T-helper 1 cell treated with Interleukin-12 subunit alpha and Interleukin-12 subunit beta and Interleukin-4 antibody, amounts not matched to agents 30 ng/mL and 1 ng/mL, for 36 hours (primary cell): ENCODE results near the gene TEX14. TPM values are rescaled to one million over a fixed set of nuclear protein-coding genes. Genes with fewer than 3 reads are reported as not detected.
"Not testable (repeated sequence)": the region's sequence is repeated elsewhere in the genome, so short reads cannot be mapped to it uniquely, and the experiment has no call there.

Source experiments
- intact Hi-C: fragments of 100-400 bp; cut with micrococcal nuclease; formaldehyde crosslinking; loops from one replicate; pipeline ENCODE4 v1.15.1; 2024
- total RNA-seq: library from RNA; stranded (reverse); gene quantifications from 2 replicates; pipeline ENCODE4 v1.2.3, GENCODE V29; 2022

The TEX14 gene
- total RNA-seq, 1 donor from 2014 or later, result 0.44 TPM

DNA sequence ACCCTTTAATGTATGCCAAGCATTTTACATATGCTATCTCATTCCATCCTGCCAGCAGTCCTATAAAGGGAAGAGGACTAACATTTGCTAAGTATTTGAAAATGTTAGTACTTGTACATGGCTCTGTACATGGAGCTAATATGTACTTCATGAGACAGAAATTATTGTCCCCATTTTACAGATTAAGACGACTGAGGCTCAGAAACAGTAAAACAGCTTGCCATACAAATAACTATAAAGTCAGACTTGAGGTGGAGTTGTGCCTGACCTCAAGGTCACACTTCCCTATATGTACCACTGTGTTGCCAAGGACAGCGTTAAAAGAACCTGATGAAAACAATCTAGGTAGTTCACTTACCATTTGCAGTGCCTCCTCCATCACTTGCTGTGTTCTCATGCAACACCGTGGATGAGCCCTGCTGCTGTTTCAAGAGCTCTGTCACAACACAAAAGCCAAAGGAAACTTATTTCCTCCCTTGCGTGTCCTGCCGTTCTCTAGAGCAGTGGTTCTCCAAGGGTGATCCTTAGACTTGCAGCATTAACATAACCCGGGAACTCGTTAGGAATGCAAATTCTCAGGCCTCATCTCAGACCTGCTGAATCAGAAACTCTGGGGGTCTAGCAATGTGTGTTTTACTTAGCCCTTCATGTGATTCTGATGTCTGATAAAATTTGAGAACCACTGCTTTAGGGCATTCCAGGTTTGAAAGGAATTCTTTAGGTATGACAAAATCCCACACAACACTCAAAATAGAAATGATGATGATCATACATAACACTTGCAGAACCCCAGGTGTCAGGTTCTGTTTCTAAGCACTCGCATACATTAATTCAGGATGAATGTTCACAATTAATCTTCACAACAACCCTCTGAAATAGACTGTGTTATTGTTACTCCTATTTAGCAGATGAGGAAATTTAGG lies 126.2 kb downstream of the TEX14 start:
- intact Hi-C loops, result no loop called here

- intact Hi-C loops, result no loop called here
Measured at GRCh38 chr17:58564971-58565370, 126.9 kb downstream of the TEX14 start.

GRCh38 chr17:58564243-58564642 lies 127.6 kb downstream of the TEX14 start:
- intact Hi-C loops, result no loop called here

GRCh38 chr17:58560511-58560910 lies 131.3 kb downstream of the TEX14 start:
- intact Hi-C loops, result no loop called here

GRCh38 chr17:58557981-58558380 lies 133.9 kb downstream of the TEX14 start:
- intact Hi-C loops, result no loop called here

GRCh38 chr17:58556833-58557250 lies 135.0 kb downstream of the TEX14 start:
- intact Hi-C loops, result no loop called here

- intact Hi-C loops, result not testable (repeated sequence)
Measured at GRCh38 chr17:58555109-58555508, 136.7 kb downstream of the TEX14 start.

- intact Hi-C loops, result no loop called here
Measured at GRCh38 chr17:58541249-58541648, 150.6 kb downstream of the TEX14 start.

- intact Hi-C loops, result no loop called here
Measured at GRCh38 chr17:58539698-58540097, 152.1 kb downstream of the TEX14 start.

- intact Hi-C loops, result no loop called here
Measured at GRCh38 chr17:58538811-58539409, 152.9 kb downstream of the TEX14 start.

DNA sequence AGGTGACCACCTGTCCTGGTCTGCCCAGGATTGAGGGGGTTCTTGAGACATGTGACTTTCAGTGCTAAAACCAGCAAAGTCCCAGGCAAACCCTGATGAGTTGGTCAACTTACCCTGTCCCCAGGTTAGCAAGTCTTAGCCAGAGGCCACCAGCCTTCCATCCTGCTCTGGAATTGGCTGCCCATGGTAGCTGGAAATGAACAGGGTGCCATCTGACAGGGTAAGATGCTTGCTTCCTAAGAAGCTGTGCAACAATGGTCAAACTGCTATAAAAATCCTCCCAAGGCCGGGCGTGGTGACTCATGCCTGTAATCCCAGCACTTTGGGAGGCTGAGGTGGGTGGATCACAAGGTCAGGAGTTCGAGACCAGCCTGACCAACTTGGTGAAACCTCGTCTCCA lies 154.6 kb downstream of the TEX14 start:
- intact Hi-C loops, result no loop called here

- intact Hi-C loops, result no loop called here
Measured at GRCh38 chr17:58536542-58536941, 155.3 kb downstream of the TEX14 start.

GRCh38 chr17:58535431-58535830 lies 156.4 kb downstream of the TEX14 start:
- intact Hi-C loops, result no loop called here

GRCh38 chr17:58534901-58535421 lies 156.9 kb downstream of the TEX14 start:
- intact Hi-C loops, result no loop called here

GRCh38 chr17:58534331-58534730 lies 157.5 kb downstream of the TEX14 start:
- intact Hi-C loops, result no loop called here

DNA sequence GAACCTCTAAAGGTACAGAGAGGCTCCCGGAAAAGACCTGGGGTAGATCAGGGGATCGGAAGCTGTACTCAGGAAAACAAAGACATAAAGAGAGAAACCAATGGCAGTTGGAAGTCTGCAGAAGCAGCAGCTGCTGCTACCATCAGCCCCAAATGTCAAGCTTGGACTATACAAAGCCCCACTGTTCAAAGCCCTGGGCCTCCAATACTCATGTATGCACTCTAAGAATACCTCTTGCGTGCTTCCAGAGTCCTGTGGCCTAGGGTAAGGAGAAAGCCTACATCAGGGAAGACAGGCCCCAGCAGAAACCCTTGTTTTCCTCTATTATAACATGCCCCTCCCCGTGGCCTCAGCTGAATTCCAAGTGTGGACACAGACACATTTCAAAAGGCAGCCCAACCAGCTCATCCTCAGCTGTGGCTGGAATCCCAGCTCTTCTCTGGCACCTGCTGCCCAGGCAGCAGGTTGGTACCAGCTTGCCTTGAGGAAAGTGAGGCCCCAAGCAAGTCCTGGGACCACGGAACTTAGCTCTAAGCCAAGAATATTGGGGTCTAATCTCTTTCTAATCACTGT lies 158.1 kb downstream of the TEX14 start:
- intact Hi-C loops, result no loop called here

DNA sequence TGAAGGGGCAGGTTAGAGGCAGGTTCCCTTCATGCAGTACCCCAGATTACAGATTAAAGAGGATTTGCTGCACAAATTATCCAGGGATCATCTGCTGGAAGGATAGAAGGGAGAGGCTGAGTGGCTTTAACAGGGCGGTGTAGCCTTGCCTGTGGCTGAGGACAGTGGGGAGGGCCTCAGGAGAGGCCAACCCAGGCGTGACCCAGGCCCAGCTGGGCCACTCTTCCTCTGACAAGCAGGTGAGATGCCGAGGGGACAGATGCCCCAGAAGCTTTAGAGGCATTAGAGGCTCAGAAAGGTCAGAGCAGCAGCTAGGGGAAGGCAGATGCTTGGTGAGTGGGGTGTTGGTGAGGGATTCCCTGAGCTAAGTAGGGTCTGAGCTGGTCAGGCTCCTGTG lies 159.3 kb downstream of the TEX14 start:
- intact Hi-C loops, result loop anchor here (1.0 kb wide), 1 partner anchor 14 kb away; no protein-coding TSS in a partner anchor

- intact Hi-C loops, result loop anchor here (1.0 kb wide), 1 partner anchor 14 kb away; no protein-coding TSS in a partner anchor
Measured at GRCh38 chr17:58531661-58532554, 159.9 kb downstream of the TEX14 start.

DNA sequence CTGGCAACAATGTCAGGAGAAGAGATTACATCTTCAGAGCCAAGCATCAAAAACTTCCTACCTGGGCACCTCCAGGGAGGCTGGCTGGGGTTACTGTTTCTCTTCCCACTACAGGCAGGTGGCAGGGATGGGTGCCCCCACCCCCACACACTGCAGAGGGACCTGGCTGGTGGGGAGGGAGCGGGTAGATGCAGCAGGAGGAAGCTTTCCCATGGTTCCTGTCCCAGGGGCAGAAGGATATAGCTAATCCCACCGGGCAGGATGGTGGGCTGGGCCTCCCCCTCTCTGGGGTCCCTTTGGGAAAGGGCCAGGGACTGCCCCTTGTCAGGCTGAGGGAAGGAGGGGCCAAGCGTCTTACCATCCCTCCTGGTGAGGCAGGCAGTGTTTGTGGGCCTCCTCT lies 160.7 kb downstream of the TEX14 start:
- intact Hi-C loops, result no loop called here

- intact Hi-C loops, result no loop called here
Measured at GRCh38 chr17:58530655-58531054, 161.2 kb downstream of the TEX14 start.

GRCh38 chr17:58529275-58529674 lies 162.6 kb downstream of the TEX14 start:
- intact Hi-C loops, result no loop called here
